ENCODE measurements around the gene KCNAB1. TPM values are rescaled to one million over a fixed set of nuclear protein-coding genes. Genes with fewer than 3 reads are reported as not detected.

Gene KCNAB1
- total RNA-seq, 1 experiment from 2014 or later, result not detected

DNA sequence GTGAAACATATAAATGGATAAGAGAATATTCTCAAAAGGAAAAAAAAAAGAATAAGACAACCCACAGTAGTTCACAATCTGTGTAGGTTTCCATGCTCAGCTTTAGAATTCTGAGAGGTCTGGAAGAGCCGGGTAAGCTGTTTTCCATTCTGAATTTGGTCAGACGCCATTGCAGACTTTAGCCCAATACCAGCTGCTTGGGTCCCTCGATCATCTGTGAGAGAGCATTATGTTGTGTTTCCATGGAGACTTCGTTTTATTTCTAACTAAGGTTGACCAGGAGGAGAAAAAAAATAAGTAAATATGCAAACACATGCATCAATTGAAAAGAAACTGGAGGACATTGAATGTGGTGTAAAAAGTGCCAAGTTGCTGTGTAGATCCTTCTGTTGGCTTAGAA lies 25.5 kb downstream of the KCNAB1 start:
- DNase-seq (ENCODE audit: low spot score), result no peak
- Histone ChIP-seq H3K4me3 (ENCODE audit: low read depth, low read length, poor library complexity, severe bottlenecking) (no peak overlapping the region), H3K27ac (ENCODE audit: low read depth, low read length, poor library complexity, severe bottlenecking) (no peak overlapping the region), H3K36me3 (ENCODE audit: insufficient read depth, low read length, poor library complexity, severe bottlenecking) (no peaks in the 10 kb centered on the region), H3K9me3 (ENCODE audit: low read depth, low read length, poor library complexity, severe bottlenecking) (no peaks in the 10 kb centered on the region), H3K4me1 (ENCODE audit: insufficient read depth, low read length, poor library complexity, severe bottlenecking) (no peaks in the 10 kb centered on the region), H3K27me3 (replicated peaks; ENCODE audit: insufficient read depth, low read depth, low read length, poor library complexity) (no peaks in the 10 kb centered on the region)
- intact Hi-C loops (cut with micrococcal nuclease; ENCODE audit: unreplicated experiment), result loop anchor here (5.0 kb wide), 1 partner anchor 149 kb away; no protein-coding TSS in a partner anchor
- ChIA-PET POLR2A (ENCODE audit: low non-redundant PET) (no interaction called here), CTCF (no interaction called here)
- BruUV-seq (replicated peaks), result no TSS peak
- TF ChIP-seq, protein P1, sequence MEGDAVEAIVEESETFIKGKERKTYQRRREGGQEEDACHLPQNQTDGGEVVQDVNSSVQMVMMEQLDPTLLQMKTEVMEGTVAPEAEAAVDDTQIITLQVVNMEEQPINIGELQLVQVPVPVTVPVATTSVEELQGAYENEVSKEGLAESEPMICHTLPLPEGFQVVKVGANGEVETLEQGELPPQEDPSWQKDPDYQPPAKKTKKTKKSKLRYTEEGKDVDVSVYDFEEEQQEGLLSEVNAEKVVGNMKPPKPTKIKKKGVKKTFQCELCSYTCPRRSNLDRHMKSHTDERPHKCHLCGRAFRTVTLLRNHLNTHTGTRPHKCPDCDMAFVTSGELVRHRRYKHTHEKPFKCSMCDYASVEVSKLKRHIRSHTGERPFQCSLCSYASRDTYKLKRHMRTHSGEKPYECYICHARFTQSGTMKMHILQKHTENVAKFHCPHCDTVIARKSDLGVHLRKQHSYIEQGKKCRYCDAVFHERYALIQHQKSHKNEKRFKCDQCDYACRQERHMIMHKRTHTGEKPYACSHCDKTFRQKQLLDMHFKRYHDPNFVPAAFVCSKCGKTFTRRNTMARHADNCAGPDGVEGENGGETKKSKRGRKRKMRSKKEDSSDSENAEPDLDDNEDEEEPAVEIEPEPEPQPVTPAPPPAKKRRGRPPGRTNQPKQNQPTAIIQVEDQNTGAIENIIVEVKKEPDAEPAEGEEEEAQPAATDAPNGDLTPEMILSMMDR (conservative IDR thresholded peaks at IDR 0.05; ENCODE audit: low read depth, low read length), result no peak
- no peak for TF ChIP-seq EZH2 (IDR thresholded peaks at IDR 0.05; ENCODE audit: borderline replicate concordance, low read depth, low read length, poor library complexity, severe bottlenecking)

DNA sequence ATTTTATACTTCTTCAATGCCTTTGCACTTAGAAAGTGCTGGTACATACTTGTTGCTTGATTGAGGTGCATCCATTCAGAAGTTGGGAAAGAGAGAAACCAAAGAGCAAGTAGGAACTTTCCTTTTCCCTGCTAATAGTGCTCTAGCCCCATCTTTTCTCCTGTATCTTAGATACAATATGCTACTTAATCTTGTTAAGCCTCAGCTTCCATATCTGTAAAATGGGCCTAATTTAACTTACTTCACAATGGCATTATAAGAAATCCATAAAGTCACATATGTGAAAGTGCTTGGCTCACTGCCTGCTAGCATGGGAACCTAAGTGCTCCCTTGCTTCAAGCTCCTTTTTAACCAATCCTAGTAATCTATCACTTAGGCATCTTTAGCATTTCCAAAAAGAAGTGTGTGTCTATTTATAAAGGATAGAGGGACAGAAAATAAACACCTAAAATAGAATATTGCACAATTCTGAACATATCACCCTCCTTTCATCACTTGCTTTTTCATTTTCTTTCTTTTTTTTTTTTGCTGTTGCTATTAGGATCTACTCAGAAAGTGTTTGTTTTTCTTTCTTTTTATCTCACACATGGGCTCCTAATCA lies 28.1 kb downstream of the KCNAB1 start:
- ChIA-PET POLR2A (ENCODE audit: low non-redundant PET) (no interaction called here), CTCF (no interaction called here)
- Histone ChIP-seq H3K27ac (ENCODE audit: low read depth, low read length, poor library complexity, severe bottlenecking) (no peak overlapping the region), H3K36me3 (ENCODE audit: insufficient read depth, low read length, poor library complexity, severe bottlenecking) (no peaks in the 10 kb centered on the region), H3K27me3 (replicated peaks; ENCODE audit: insufficient read depth, low read depth, low read length, poor library complexity) (no peaks in the 10 kb centered on the region), H3K4me1 (ENCODE audit: insufficient read depth, low read length, poor library complexity, severe bottlenecking) (peaks cover 6% of the 10 kb centered on the region), H3K4me3 (ENCODE audit: low read depth, low read length, poor library complexity, severe bottlenecking) (no peak overlapping the region), H3K9me3 (ENCODE audit: low read depth, low read length, poor library complexity, severe bottlenecking) (no peaks in the 10 kb centered on the region)
- no peak for DNase-seq (ENCODE audit: low spot score)
- intact Hi-C loops (cut with micrococcal nuclease; ENCODE audit: unreplicated experiment), result loop anchor here (5.0 kb wide), 1 partner anchor 151 kb away; no protein-coding TSS in a partner anchor
- TF ChIP-seq EZH2 (IDR thresholded peaks at IDR 0.05; ENCODE audit: borderline replicate concordance, low read depth, low read length, poor library complexity, severe bottlenecking), result no peak
- TF ChIP-seq, protein P1 (conservative IDR thresholded peaks at IDR 0.05; ENCODE audit: low read depth, low read length), result no peak
- no TSS peak for BruUV-seq (replicated peaks)

DNA sequence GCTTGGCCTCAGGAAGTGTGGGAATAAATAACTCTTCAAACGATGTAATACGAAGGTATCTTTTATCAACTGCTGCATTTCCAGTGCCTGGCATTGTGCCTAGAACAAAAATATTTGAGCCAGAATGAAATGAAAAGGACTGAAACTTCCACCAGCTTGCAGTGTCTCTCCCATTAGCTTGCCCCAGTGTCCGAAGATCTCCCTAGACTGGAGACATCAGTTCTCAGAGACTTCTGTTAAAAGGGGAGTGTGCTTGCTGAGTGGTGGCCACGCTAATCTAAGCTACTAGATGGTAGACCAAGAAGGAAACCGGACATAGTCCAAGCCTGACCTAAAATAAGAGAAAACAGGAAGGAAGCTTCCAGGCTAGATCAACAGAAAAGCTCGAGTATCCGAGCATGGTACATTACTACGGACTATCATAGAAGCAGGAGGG lies 28.6 kb downstream of the KCNAB1 start:
- Histone ChIP-seq H3K9me3 (ENCODE audit: low read depth, low read length, poor library complexity, severe bottlenecking) (no peaks in the 10 kb centered on the region), H3K36me3 (ENCODE audit: insufficient read depth, low read length, poor library complexity, severe bottlenecking) (no peaks in the 10 kb centered on the region), H3K4me3 (ENCODE audit: low read depth, low read length, poor library complexity, severe bottlenecking) (no peak overlapping the region), H3K27ac (ENCODE audit: low read depth, low read length, poor library complexity, severe bottlenecking) (no peak overlapping the region), H3K27me3 (replicated peaks; ENCODE audit: insufficient read depth, low read depth, low read length, poor library complexity) (no peaks in the 10 kb centered on the region), H3K4me1 (ENCODE audit: insufficient read depth, low read length, poor library complexity, severe bottlenecking) (peaks cover 6% of the 10 kb centered on the region)
- ChIA-PET POLR2A (ENCODE audit: low non-redundant PET) (no interaction called here), CTCF (interaction anchor here (0.6 to 0.9 kb wide), 2 partner anchors 396 to 988 kb away, joined by 3 to 4 read pairs; no protein-coding TSS in a partner anchor)
- intact Hi-C loops (cut with micrococcal nuclease; ENCODE audit: unreplicated experiment), result loop anchor here (5.0 kb wide), 1 partner anchor 152 kb away; no protein-coding TSS in a partner anchor
- no peak for DNase-seq (ENCODE audit: low spot score)
- no TSS peak for BruUV-seq (replicated peaks)
- TF ChIP-seq EZH2 (IDR thresholded peaks at IDR 0.05; ENCODE audit: borderline replicate concordance, low read depth, low read length, poor library complexity, severe bottlenecking), result no peak
- TF ChIP-seq, protein P1 (conservative IDR thresholded peaks at IDR 0.05; ENCODE audit: low read depth, low read length), result no peak
